Type B pancreatic cell (in vitro differentiated cells): ENCODE data around the gene COLEC11. TPM values are rescaled to one million over a fixed set of nuclear protein-coding genes. Genes with fewer than 3 reads are reported as not detected.

Experiments
- DNase-seq: peaks from one replicate; pipeline ENCODE4 v3.0.0; 2021; ENCODE audit warnings: mixed read lengths; ENCODE audit not compliant: unreplicated experiment; ENCODE audit errors: extremely low spot score
- H3K27ac Mint-ChIP-seq: 2 replicates; pipeline ENCODE4 v1.8.0; 2021; ENCODE audit warnings: mild to moderate bottlenecking, mixed read lengths
- H3K27me3 Mint-ChIP-seq: 2 replicates; pipeline ENCODE4 v1.8.0; 2021; ENCODE audit warnings: mixed read lengths
- H3K36me3 Mint-ChIP-seq: 2 replicates; pipeline ENCODE4 v1.8.0; 2021; ENCODE audit warnings: mixed read lengths
- H3K4me1 Mint-ChIP-seq: one replicate; pipeline ENCODE4 v1.8.0; 2021; ENCODE audit warnings: mixed read lengths; ENCODE audit not compliant: unreplicated experiment
- H3K4me3 Mint-ChIP-seq: 2 replicates; pipeline ENCODE4 v1.8.0; 2021; ENCODE audit warnings: mild to moderate bottlenecking, mixed read lengths
- H3K9me3 Mint-ChIP-seq: 2 replicates; pipeline ENCODE4 v1.8.0; 2021; ENCODE audit warnings: mixed read lengths
- total RNA-seq: library from RNA; stranded (reverse); gene quantifications from 2 replicates; pipeline ENCODE4 v1.2.1, GENCODE V29; 2021; ENCODE audit warnings: low replicate concordance
- TF ChIP-seq, protein P1 (sequence below): fragments of 200-600 bp; sonication (generic); conservative IDR thresholded peaks from 2 replicates; pipeline ENCODE4 v1.5.0; 2021; ENCODE audit warnings: antibody characterized with exemption, mild to moderate bottlenecking

Gene COLEC11
- total RNA-seq, 1 donor from 2014 or later: 0.63 TPM

DNA sequence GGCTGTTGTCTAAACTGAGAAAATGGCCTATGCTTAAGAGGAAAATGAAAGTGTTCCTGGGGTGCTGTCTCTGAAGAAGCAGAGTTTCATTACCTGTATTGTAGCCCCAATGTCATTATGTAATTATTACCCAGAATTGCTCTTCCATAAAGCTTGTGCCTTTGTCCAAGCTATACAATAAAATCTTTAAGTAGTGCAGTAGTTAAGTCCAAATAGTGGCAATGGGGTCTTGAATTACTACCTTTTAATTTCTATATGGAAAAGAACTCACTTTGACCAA lies 49.3 kb downstream of the COLEC11 start:
- TF ChIP-seq, protein P1, sequence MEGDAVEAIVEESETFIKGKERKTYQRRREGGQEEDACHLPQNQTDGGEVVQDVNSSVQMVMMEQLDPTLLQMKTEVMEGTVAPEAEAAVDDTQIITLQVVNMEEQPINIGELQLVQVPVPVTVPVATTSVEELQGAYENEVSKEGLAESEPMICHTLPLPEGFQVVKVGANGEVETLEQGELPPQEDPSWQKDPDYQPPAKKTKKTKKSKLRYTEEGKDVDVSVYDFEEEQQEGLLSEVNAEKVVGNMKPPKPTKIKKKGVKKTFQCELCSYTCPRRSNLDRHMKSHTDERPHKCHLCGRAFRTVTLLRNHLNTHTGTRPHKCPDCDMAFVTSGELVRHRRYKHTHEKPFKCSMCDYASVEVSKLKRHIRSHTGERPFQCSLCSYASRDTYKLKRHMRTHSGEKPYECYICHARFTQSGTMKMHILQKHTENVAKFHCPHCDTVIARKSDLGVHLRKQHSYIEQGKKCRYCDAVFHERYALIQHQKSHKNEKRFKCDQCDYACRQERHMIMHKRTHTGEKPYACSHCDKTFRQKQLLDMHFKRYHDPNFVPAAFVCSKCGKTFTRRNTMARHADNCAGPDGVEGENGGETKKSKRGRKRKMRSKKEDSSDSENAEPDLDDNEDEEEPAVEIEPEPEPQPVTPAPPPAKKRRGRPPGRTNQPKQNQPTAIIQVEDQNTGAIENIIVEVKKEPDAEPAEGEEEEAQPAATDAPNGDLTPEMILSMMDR: no peak
- Mint-ChIP-seq H3K4me3 (no peak overlapping the region), H3K9me3 (no peaks in the 10 kb centered on the region), H3K27ac (no peak overlapping the region), H3K4me1 (no peaks in the 10 kb centered on the region), H3K36me3 (no peaks in the 10 kb centered on the region), H3K27me3 (no peaks in the 10 kb centered on the region)
- DNase-seq: no peak

DNA sequence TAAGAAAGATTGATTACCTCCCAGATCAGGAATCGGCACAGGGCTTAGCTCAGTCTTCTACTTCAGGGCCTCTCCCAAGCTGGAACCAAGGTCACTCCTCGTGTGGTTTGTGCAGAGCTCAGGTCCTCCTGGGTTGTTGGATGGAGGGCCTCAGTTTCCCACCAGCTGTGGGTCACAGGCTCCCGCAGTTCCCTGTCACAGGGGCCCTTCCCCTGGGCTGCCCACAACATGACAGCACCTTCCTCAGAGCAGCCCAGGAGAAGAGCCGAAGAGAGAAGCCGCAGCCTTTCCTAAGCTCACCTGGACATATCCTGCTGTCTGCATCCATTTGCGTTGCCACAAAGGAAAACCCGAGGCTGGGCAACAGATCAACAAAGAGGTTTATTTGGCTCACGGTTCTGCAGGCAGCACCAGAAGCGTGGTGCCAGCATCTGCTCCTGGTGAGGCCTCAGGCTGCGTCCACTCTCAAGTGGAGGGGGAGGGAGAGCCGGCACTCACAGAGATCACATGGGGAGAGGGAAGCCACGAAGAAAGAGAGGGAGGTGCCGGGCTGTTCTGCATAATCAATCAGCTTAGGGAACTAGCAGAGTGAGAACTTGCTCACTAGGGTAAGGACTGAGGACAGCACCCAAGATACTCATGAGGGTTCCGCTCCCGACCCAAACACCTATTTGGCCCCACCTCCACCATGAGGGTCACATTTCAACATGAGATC lies 50.1 kb downstream of the COLEC11 start:
- H3K36me3 Mint-ChIP-seq: no peaks in the 10 kb centered on the region
- DNase-seq: no peak
- TF ChIP-seq, protein P1: no peak
- H3K4me1 Mint-ChIP-seq: no peaks in the 10 kb centered on the region
- H3K27me3 Mint-ChIP-seq: no peaks in the 10 kb centered on the region
- H3K27ac Mint-ChIP-seq: no peak overlapping the region
- H3K4me3 Mint-ChIP-seq: no peak overlapping the region
- H3K9me3 Mint-ChIP-seq: no peaks in the 10 kb centered on the region

GRCh38 chr2:3645745-3646389 lies 51.0 kb downstream of the COLEC11 start:
- Mint-ChIP-seq H3K36me3 (no peaks in the 10 kb centered on the region), H3K9me3 (no peaks in the 10 kb centered on the region), H3K27me3 (peaks cover 2% of the 10 kb centered on the region), H3K4me1 (peaks cover 3% of the 10 kb centered on the region), H3K27ac (no peak overlapping the region), H3K4me3 (no peak overlapping the region)
- TF ChIP-seq, protein P1: no peak
- DNase-seq: no peak

DNA sequence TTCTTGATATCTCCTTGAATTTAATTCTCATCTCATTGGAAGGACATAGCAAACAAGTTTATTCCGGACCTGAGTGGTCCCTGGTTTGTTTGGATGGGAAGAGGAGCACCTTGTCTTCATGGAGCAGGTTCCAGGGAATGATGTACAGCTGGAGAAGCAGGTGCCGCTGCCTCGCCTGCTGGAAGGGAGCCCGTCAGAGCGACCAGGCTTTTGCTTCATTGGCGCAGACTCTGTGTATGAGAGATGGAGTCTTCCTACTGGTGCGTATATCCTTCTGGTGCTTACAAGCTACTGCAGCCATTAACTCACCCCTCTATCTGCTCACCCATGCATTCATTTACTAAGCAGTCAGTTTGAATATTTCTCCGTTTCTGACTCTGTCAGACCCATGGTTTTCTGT lies 51.5 kb downstream of the COLEC11 start:
- Mint-ChIP-seq H3K27me3 (peaks cover 5% of the 10 kb centered on the region), H3K4me1 (peaks cover 6% of the 10 kb centered on the region), H3K36me3 (no peaks in the 10 kb centered on the region), H3K4me3 (no peak overlapping the region), H3K9me3 (no peaks in the 10 kb centered on the region), H3K27ac (no peak overlapping the region)
- DNase-seq: no peak
- TF ChIP-seq, protein P1: no peak

DNA sequence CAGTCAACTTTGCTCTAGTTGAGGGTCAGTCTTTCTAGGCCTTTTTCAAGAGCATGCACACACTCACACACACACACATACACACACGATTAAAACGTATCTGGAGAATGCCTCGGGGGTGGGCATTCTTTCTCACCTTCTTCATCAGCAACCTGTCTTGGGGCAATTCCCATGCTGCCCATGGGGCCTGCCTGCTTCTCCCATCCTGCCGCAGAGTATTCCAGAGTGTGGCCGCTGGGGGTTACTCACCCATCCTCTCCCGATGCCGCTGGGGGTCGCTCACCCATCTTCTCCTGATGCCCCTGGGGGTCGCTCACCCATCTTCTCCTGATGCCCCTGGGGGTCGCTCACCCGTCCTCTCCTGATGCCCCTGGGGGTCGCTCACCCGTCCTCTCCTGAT lies 52.3 kb downstream of the COLEC11 start:
- no peaks in the 10 kb centered on the region for H3K36me3 Mint-ChIP-seq
- no peak for DNase-seq
- no peak overlapping the region for H3K4me3 Mint-ChIP-seq
- H3K27ac Mint-ChIP-seq: no peak overlapping the region
- peaks cover 14% of the 10 kb centered on the region for H3K4me1 Mint-ChIP-seq
- no peaks in the 10 kb centered on the region for H3K9me3 Mint-ChIP-seq
- H3K27me3 Mint-ChIP-seq: peaks cover 5% of the 10 kb centered on the region
- TF ChIP-seq, protein P1: no peak
